ENCODE measurements around the gene ARHGEF10L.
A peak's percentile ranks its signal among the peaks of the same experiment; 100 is the strongest.

ARHGEF10L gene

DNA sequence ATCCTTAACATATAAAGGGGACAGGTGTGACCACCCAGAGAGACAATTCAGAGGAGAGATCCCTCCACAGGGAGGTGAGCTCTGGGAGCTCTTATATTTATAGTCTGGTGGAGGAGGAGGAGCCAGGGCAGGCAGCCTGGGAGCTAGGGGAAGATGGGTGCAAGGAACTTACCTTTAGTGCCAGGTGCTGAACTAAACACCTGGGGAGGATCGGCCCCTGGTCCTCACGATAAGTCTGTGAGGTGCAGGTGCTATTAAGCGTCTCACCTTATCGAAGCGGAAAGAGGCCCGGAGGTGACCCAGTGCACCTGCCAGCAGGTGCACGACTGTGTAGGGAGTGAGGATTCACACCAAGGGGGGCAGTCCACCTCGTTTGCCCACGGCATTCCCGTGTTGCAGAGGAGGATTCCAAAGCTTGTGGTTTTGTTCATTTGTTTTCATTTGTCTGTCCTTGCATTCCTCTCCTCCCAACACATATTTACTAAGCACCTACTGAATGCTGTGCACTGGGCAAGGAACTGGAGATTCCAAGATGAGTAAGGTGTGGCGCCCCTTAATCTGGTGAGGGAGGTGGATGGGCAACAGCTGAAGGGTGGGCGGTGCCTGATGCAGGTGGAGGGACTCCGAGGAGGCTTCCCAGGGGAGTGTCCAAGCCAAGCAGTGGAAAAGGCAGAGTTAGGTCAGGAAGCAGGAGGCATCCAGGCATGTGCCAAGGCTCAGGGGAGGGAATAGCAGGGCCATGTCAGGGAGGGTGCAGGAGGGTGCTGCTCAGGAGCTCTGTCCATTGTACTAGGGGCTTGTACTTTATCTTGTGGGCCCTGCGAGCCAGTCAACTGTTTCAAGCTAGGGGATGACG lies 11.5 kb downstream of the ARHGEF10L start:
- H3K4me3 ChIP-seq = peak overlapping the region in 3 of 10 experiments; percentile 42 to 53 (median 44); a peak in 5 of 20 replicates
- no peaks in the 10 kb centered on the region for H3K27me3 ChIP-seq
- peak overlapping the region in 3 of 11 experiments; percentile 28 to 78 (median 64); a peak in 4 of 22 replicates for H3K9ac ChIP-seq
- peaks cover 39 to 99% (median 98%) of the 10 kb centered on the region in 11 experiments; a peak in 21 of 22 replicates for H4K20me1 ChIP-seq
- H3K4me1 ChIP-seq = peaks cover 32 to 90% (median 55%) of the 10 kb centered on the region in 10 experiments
- TF ChIP-seq Cebpa-rat (IDR thresholded peaks at IDR 0.05) = no peak
- peak overlapping the region; percentile 30 to 96 (median 42) for H3K4me2 ChIP-seq
- no peaks in the 10 kb centered on the region for H3K9me3 ChIP-seq (replicated peaks in 1 of 11)
- peak overlapping the region in 3 of 11 experiments; percentile 32 to 55 (median 52); a peak in 4 of 22 replicates for H3K27ac ChIP-seq
- peaks cover 0 to 19% (median 5%) of the 10 kb centered on the region in 11 experiments; a peak in 10 of 22 replicates for H3K36me3 ChIP-seq

GRCh38 chr1:17551755-17552234 lies 12.3 kb downstream of the ARHGEF10L start:
- TF ChIP-seq Cebpa-rat (IDR thresholded peaks at IDR 0.05) = no peak
- H3K4me2 ChIP-seq = peak overlapping the region; percentile 30 to 96 (median 42)
- peaks cover 32 to 81% (median 50%) of the 10 kb centered on the region in 10 experiments for H3K4me1 ChIP-seq
- H3K9me3 ChIP-seq (replicated peaks in 1 of 11) = no peaks in the 10 kb centered on the region
- peaks cover 31 to 96% (median 90%) of the 10 kb centered on the region in 11 experiments; a peak in 21 of 22 replicates for H4K20me1 ChIP-seq
- H3K27ac ChIP-seq = peak overlapping the region in 3 of 11 experiments; percentile 32 to 55 (median 52); a peak in 4 of 22 replicates
- peaks cover 0 to 18% (median 5%) of the 10 kb centered on the region in 11 experiments; a peak in 10 of 22 replicates for H3K36me3 ChIP-seq
- peak overlapping the region in 3 of 11 experiments; percentile 28 to 78 (median 64); a peak in 4 of 22 replicates for H3K9ac ChIP-seq
- H3K4me3 ChIP-seq = peak overlapping the region in 3 of 10 experiments; percentile 42 to 53 (median 44); a peak in 4 of 20 replicates
- no peaks in the 10 kb centered on the region for H3K27me3 ChIP-seq

DNA sequence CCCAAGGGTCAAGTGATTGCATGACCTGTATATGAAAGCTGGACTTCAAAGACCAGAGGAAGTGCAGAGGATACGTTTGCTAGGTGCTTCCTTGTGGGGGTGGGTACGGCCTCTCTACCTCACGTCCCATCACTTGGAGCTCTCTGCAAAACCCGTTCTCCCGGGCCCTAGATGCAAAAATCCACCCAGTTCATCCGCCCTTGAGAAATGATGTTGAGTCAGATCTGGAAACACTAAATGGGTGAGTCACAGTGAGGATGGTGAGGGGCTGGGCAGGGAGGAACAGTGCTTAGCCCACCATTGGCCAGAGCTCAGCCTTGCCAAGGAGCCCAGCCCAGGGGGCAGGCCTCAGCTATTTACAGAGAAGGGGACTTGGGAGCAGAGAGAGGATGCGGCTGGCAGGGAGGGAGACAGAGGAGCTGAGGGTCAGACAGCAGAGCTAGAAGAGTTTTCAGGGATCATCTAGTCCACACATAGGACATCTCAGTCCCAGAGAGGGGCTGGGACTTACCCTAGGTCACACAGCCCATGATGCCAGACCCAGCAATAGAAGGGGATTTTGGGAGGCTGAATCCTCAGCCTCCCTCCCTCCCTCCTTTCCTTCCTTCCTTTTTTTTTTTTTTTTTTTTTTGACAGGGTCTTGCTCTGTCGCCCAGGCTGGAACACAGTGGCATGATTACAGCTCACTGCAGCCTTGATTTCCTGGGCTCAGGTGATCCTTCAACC lies 14.6 kb downstream of the ARHGEF10L start:
- no peaks in the 10 kb centered on the region for H3K9me3 ChIP-seq (replicated peaks in 1 of 11)
- no peaks in the 10 kb centered on the region for H3K27me3 ChIP-seq
- H3K36me3 ChIP-seq = peaks cover 0 to 8% (median 0%) of the 10 kb centered on the region in 11 experiments; a peak in 7 of 22 replicates
- no peak for TF ChIP-seq Cebpa-rat (IDR thresholded peaks at IDR 0.05)
- H3K9ac ChIP-seq = peak overlapping the region in 5 of 11 experiments; percentile 6 to 38 (median 19); a peak in 5 of 22 replicates
- H3K4me1 ChIP-seq = peaks cover 32 to 80% (median 60%) of the 10 kb centered on the region in 10 experiments
- H3K4me2 ChIP-seq = peak overlapping the region in 10 of 11 experiments; percentile 16 to 96 (median 42); a peak in 20 of 22 replicates
- H3K4me3 ChIP-seq = no peak overlapping the region
- peaks cover 11 to 97% (median 87%) of the 10 kb centered on the region in 11 experiments; a peak in 21 of 22 replicates for H4K20me1 ChIP-seq
- peak overlapping the region in 3 of 11 experiments; percentile 18 to 45 (median 30); a peak in 4 of 22 replicates for H3K27ac ChIP-seq

GRCh38 chr1:17554954-17555353 lies 15.5 kb downstream of the ARHGEF10L start:
- Histone ChIP-seq H3K4me2 (peak overlapping the region in 8 of 11 experiments; percentile 25 to 96 (median 58); a peak in 8 of 22 replicates), H3K27me3 (no peaks in the 10 kb centered on the region), H3K4me3 (no peak overlapping the region), H3K4me1 (peaks cover 34 to 81% (median 65%) of the 10 kb centered on the region in 10 experiments), H3K36me3 (peaks cover 0 to 7% (median 0%) of the 10 kb centered on the region in 11 experiments; a peak in 2 of 22 replicates), H3K9me3 (replicated peaks in 1 of 11) (no peaks in the 10 kb centered on the region), H3K27ac (no peak overlapping the region), H3K9ac (0 out of 22 replicates have a peak overlapping the region, but pooled peaks of 1 of the 11 experiments have one; percentile 6), H4K20me1 (peaks cover 3 to 97% (median 87%) of the 10 kb centered on the region in 11 experiments; a peak in 21 of 22 replicates)
- TF ChIP-seq Cebpa-rat (IDR thresholded peaks at IDR 0.05) = no peak

GRCh38 chr1:17557986-17558385 lies 18.5 kb downstream of the ARHGEF10L start:
- peak overlapping the region in 7 of 11 experiments; percentile 24 to 83 (median 33); a peak in 10 of 22 replicates for H3K4me2 ChIP-seq
- no peaks in the 10 kb centered on the region for H3K9me3 ChIP-seq (replicated peaks in 1 of 11)
- TF ChIP-seq Cebpa-rat (IDR thresholded peaks at IDR 0.05) = no peak
- peaks cover 3 to 97% (median 87%) of the 10 kb centered on the region in 11 experiments; a peak in 21 of 22 replicates for H4K20me1 ChIP-seq
- no peak overlapping the region for H3K9ac ChIP-seq
- H3K27me3 ChIP-seq = no peaks in the 10 kb centered on the region
- H3K36me3 ChIP-seq = peaks cover 0 to 8% (median 0%) of the 10 kb centered on the region in 11 experiments; a peak in 2 of 22 replicates
- no peak overlapping the region for H3K4me3 ChIP-seq
- H3K4me1 ChIP-seq = peaks cover 34 to 81% (median 64%) of the 10 kb centered on the region in 10 experiments
- H3K27ac ChIP-seq = no peak overlapping the region

- H3K36me3 ChIP-seq = peaks cover 0 to 8% (median 0%) of the 10 kb centered on the region in 11 experiments; a peak in 2 of 22 replicates
- no peak overlapping the region for H3K9ac ChIP-seq
- peaks cover 33 to 81% (median 61%) of the 10 kb centered on the region in 10 experiments for H3K4me1 ChIP-seq
- H3K9me3 ChIP-seq (replicated peaks in 1 of 11) = no peaks in the 10 kb centered on the region
- no peaks in the 10 kb centered on the region for H3K27me3 ChIP-seq
- 0 out of 22 replicates have a peak overlapping the region, but pooled peaks of 1 of the 11 experiments have one; percentile 5 for H3K27ac ChIP-seq
- TF ChIP-seq Cebpa-rat (IDR thresholded peaks at IDR 0.05) = no peak
- peak overlapping the region in 8 of 11 experiments; percentile 24 to 83 (median 32); a peak in 14 of 22 replicates for H3K4me2 ChIP-seq
- peaks cover 3 to 97% (median 87%) of the 10 kb centered on the region in 11 experiments; a peak in 21 of 22 replicates for H4K20me1 ChIP-seq
- no peak overlapping the region for H3K4me3 ChIP-seq
Measured at GRCh38 chr1:17558541-17558940, 19.0 kb downstream of the ARHGEF10L start.

DNA sequence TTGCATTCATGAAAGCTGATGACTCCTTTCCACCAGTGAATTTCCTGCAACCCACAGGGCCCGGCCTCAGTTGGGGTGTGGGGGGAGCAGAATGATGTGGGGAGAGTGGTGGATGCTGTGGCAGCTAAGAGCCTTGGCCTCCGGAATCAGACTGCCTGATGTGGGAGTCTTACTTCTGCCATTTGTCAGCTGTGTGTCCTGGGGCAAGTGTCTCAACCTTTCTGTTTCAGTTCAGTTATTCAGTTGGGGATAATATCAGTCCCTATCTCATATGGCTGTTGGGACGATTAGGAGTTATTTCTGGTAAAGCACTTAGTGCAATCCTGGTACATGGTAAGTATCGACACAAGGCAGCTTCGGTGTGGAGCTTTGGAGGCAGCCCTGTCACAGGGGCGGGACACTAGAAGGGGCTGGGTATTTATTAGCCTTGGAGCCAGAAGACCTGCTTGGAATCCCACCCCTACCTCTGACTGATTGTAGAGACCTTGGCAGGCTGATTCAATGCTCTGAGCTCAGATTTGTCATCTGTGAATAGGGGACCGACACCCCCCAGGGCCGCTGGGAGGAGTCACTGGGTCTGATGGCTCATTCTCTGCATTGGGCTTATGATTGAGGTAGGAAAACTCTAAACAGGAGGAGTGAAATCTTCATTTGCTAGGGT lies 19.6 kb downstream of the ARHGEF10L start:
- Histone ChIP-seq H3K4me3 (no peak overlapping the region), H3K4me2 (peak overlapping the region in 8 of 11 experiments; percentile 24 to 88 (median 79); a peak in 13 of 22 replicates), H4K20me1 (peaks cover 4 to 96% (median 87%) of the 10 kb centered on the region in 11 experiments; a peak in 21 of 22 replicates), H3K27ac (peak overlapping the region in 3 of 11 experiments; percentile 20 to 54 (median 35); a peak in 2 of 22 replicates), H3K27me3 (no peaks in the 10 kb centered on the region), H3K4me1 (peaks cover 29 to 81% (median 61%) of the 10 kb centered on the region in 10 experiments), H3K9ac (peak overlapping the region in 2 of 11 experiments; percentile 45 to 55; a peak in 1 of 22 replicates), H3K9me3 (replicated peaks in 1 of 11) (no peaks in the 10 kb centered on the region), H3K36me3 (peaks cover 0 to 8% (median 0%) of the 10 kb centered on the region in 11 experiments; a peak in 2 of 22 replicates)
- no peak for TF ChIP-seq Cebpa-rat (IDR thresholded peaks at IDR 0.05)
